ENCODE measurements around the gene OSBPL2. TPM values are rescaled to one million over a fixed set of nuclear protein-coding genes. Genes with fewer than 3 reads are reported as not detected.

Gene OSBPL2
- total and polyA plus RNA-seq, 2 experiments from 2014 or later, result 16.6 to 31.2 TPM

- no peaks in the 10 kb centered on the region for H3K9me2 ChIP-seq (ENCODE audit: insufficient read depth)
- H3F3A ChIP-seq (replicated peaks; ENCODE audit: low read depth), result peaks cover 47% of the 10 kb centered on the region
- Mint-ChIP-seq H3K27me3 (ENCODE audit: insufficient read depth, low read depth, poor library complexity) (peaks cover 45% of the 10 kb centered on the region), H3K27ac (no peak overlapping the region), H3K9me3 (peaks cover 23% of the 10 kb centered on the region), H3K4me1 (no peaks in the 10 kb centered on the region), H3K36me3 (ENCODE audit: low read depth) (peaks cover 73% of the 10 kb centered on the region), H3K4me3 (no peak overlapping the region)
- H2AFZ ChIP-seq, result no peak overlapping the region
- no peaks in the 10 kb centered on the region for H3K79me2 ChIP-seq (replicated peaks; ENCODE audit: insufficient read depth)
- no peaks in the 10 kb centered on the region for H3K4me1 ChIP-seq (ENCODE audit: insufficient read depth)
- H4K20me1 ChIP-seq (replicated peaks; ENCODE audit: insufficient read depth), result no peaks in the 10 kb centered on the region
- no peak for ATAC-seq
- no peaks in the 10 kb centered on the region for H3K27me3 ChIP-seq (ENCODE audit: insufficient read depth)
- H3K4me2 ChIP-seq, result no peak overlapping the region
- peaks cover 31% of the 10 kb centered on the region for H3K36me3 ChIP-seq (ENCODE audit: insufficient read depth)
- H3K27ac ChIP-seq (ENCODE audit: low read depth), result no peak overlapping the region
- H3K4me3 ChIP-seq, result no peak overlapping the region
- TF ChIP-seq EZH2phosphoT487 (IDR thresholded peaks at IDR 0.05; ENCODE audit: unreplicated experiment) (no peak), CREB1 (CRISPR knock-in tag; IDR thresholded peaks at IDR 0.05; ENCODE audit: low read depth) (no peak), ETS1 (IDR thresholded peaks at IDR 0.05) (no peak), JUNB (IDR thresholded peaks at IDR 0.05; ENCODE audit: unreplicated experiment) (no peak), POLR2AphosphoS5 (IDR thresholded peaks at IDR 0.05; ENCODE audit: low read depth) (no peak), ZNF331 (CRISPR knock-in tag; IDR thresholded peaks at IDR 0.05; ENCODE audit: low read depth) (no peak), REST (IDR thresholded peaks at IDR 0.05; ENCODE audit: unreplicated experiment) (no peak), ZNF462 (CRISPR knock-in tag; IDR thresholded peaks at IDR 0.05) (no peak), CTCF (conservative IDR thresholded peaks at IDR 0.05; ENCODE audit: low read depth in 2 of 2) (no peak), NANOG (IDR thresholded peaks at IDR 0.05; ENCODE audit: borderline replicate concordance) (no peak), EZH2 (IDR thresholded peaks at IDR 0.05; ENCODE audit: low read depth, unreplicated experiment) (no peak), STAT1 (IDR thresholded peaks at IDR 0.05; ENCODE audit: unreplicated experiment) (no peak), ZNF114 (CRISPR knock-in tag; IDR thresholded peaks at IDR 0.05) (no peak)
- no peak for DNase-seq (ENCODE audit: low spot score)
Measured at GRCh38 chr20:62317167-62317655, 78.9 kb downstream of the OSBPL2 start.

Measured in GM23338 (cell line).